ENCODE results near the gene IGDCC3.
"Not testable (repeated sequence)": the region's sequence is repeated elsewhere in the genome, so short reads cannot be mapped to it uniquely, and the experiment has no call there.

IGDCC3 gene

GRCh38 chr15:65405791-65406423 is 28.1 kb upstream of the IGDCC3 start:
- no peak for DNase-seq

- DNase-seq: no peak
Measured at GRCh38 chr15:65404186-65404872, 26.5 kb upstream of the IGDCC3 start.

GRCh38 chr15:65402961-65403360 is 25.2 kb upstream of the IGDCC3 start:
- DNase-seq: no peak

- DNase-seq: no peak
Measured at GRCh38 chr15:65401611-65402240, 23.9 kb upstream of the IGDCC3 start.

- DNase-seq: no peak
Measured at GRCh38 chr15:65400760-65401610, 23.2 kb upstream of the IGDCC3 start.

GRCh38 chr15:65399997-65400396 is 22.2 kb upstream of the IGDCC3 start:
- no peak for DNase-seq

- no peak for DNase-seq
Measured at GRCh38 chr15:65399001-65399706, 21.4 kb upstream of the IGDCC3 start.

- DNase-seq: not testable (repeated sequence)
Measured at GRCh38 chr15:65398486-65398885, 20.7 kb upstream of the IGDCC3 start.

GRCh38 chr15:65396965-65397317 is 19.1 kb upstream of the IGDCC3 start:
- DNase-seq: no peak

GRCh38 chr15:65396283-65396964 is 18.6 kb upstream of the IGDCC3 start:
- DNase-seq: no peak

- DNase-seq: no peak
Measured at GRCh38 chr15:65395567-65396202, 17.9 kb upstream of the IGDCC3 start.

- DNase-seq: no peak
Measured at GRCh38 chr15:65394936-65395335, 17.1 kb upstream of the IGDCC3 start.

GRCh38 chr15:65394280-65394789 is 16.5 kb upstream of the IGDCC3 start:
- no peak for DNase-seq

- no peak for DNase-seq
Measured at GRCh38 chr15:65393557-65393956, 15.8 kb upstream of the IGDCC3 start.

GRCh38 chr15:65393091-65393490 is 15.3 kb upstream of the IGDCC3 start:
- no peak for DNase-seq

- DNase-seq: no peak
Measured at GRCh38 chr15:65392368-65392767, 14.6 kb upstream of the IGDCC3 start.

- DNase-seq: no peak
Measured at GRCh38 chr15:65391732-65392131, 13.9 kb upstream of the IGDCC3 start.

GRCh38 chr15:65390447-65390846 is 12.6 kb upstream of the IGDCC3 start:
- DNase-seq: no peak

- DNase-seq: no peak
Measured at GRCh38 chr15:65389226-65389625, 11.4 kb upstream of the IGDCC3 start.

GRCh38 chr15:65388306-65389080 is 10.7 kb upstream of the IGDCC3 start:
- DNase-seq: no peak

- no peak for DNase-seq
Measured at GRCh38 chr15:65386886-65387285, 9.1 kb upstream of the IGDCC3 start.
